H1 (cell line): ENCODE results near the gene EGFL6. TPM values are rescaled to one million over a fixed set of nuclear protein-coding genes. Genes with fewer than 3 reads are reported as not detected.

Source experiments
- CTCF ChIA-PET: fragments of 300-600 bp; sonication (Branson Sonifier 250); formaldehyde crosslinking; loops from one replicate; lab custom pipeline; 2021; ENCODE audit not compliant: partially characterized antibody; lab: Charles Lee
- POLR2A ChIA-PET: fragments of 300-600 bp; sonication (Branson Sonifier 250); formaldehyde crosslinking; loops from one replicate; lab custom pipeline; 2021; ENCODE audit warnings: inconsistent platforms; ENCODE audit not compliant: partially characterized antibody; lab: Charles Lee
- DNase-seq, 2 experiments: peaks; one replicate each; pipeline versions ENCODE4 v3.0.0 to v3.0.0-alpha.2; 2010 to 2022; ENCODE audit warnings: low spot score in 2 of 2, low read depth in 1 of 2, mixed read lengths in 1 of 2
- FAIRE-seq: peaks from 2 replicates; lab custom pipeline; 2011; peaks lifted over from hg19 to GRCh38; lab: Jason Lieb, UNC
- H2AFZ ChIP-seq: 2 replicates; pipeline ENCODE4 v1.8.1; 2012; ENCODE audit warnings: low read length, inconsistent platforms
- H2AK5ac ChIP-seq: 2 replicates; pipeline ENCODE4 v1.6.1; 2013; ENCODE audit warnings: low read depth, low read length
- H2BK120ac ChIP-seq: replicated peaks from 2 replicates; pipeline ENCODE3; 2013; ENCODE audit warnings: low read depth, low read length, inconsistent platforms
- H2BK12ac ChIP-seq: 2 replicates; pipeline ENCODE4 v1.6.1; 2013; ENCODE audit warnings: low read depth, low read length
- H2BK15ac ChIP-seq: 2 replicates; pipeline ENCODE4 v1.6.1; 2013; ENCODE audit warnings: low read length
- H2BK20ac ChIP-seq: 2 replicates; pipeline ENCODE4 v1.6.1; 2013; ENCODE audit warnings: low read length
- H2BK5ac ChIP-seq: 2 replicates; pipeline ENCODE4 v1.6.1; 2013; ENCODE audit warnings: low read depth, low read length
- H3K14ac ChIP-seq: 2 replicates; pipeline ENCODE4 v1.6.1; 2013; ENCODE audit warnings: inconsistent platforms; ENCODE audit not compliant: insufficient read length
- H3K18ac ChIP-seq: 2 replicates; pipeline ENCODE4 v1.6.1; 2013; ENCODE audit warnings: low read length; ENCODE audit errors: extremely low read depth
- H3K23ac ChIP-seq: 2 replicates; pipeline ENCODE4 v1.6.1; 2013; ENCODE audit warnings: inconsistent platforms; ENCODE audit not compliant: insufficient read length
- H3K23me2 ChIP-seq: 2 replicates; pipeline ENCODE4 v1.6.1; 2013; ENCODE audit warnings: low read depth, low read length
- H3K27ac ChIP-seq: 2 replicates; pipeline ENCODE4 v1.6.1; 2011; ENCODE audit warnings: low read depth, low read length, inconsistent platforms
- H3K27me3 ChIP-seq, 4 experiments: replicated peaks in 1 of 4; 1 replicate in 1 of 4; 2 replicates in 3 of 4; pipeline versions ENCODE4 v1.6.1 to v1.8.1; 2011 to 2013; ENCODE audit warnings: low read length in 3 of 4, mild to moderate bottlenecking in 3 of 4, inconsistent platforms in 2 of 4, mixed read lengths in 2 of 4, moderate library complexity in 1 of 4; ENCODE audit not compliant: control insufficient read depth in 3 of 4, insufficient read depth in 3 of 4; ENCODE audit errors: extremely low read depth in 1 of 4
- H3K36me3 ChIP-seq, 4 experiments: 2 replicates each; pipeline versions ENCODE4 v1.6.1 to v1.8.1; 2011 to 2013; ENCODE audit warnings: mild to moderate bottlenecking in 4 of 4, low read length in 3 of 4, moderate library complexity in 2 of 4, control low read depth in 1 of 4, inconsistent platforms in 1 of 4; ENCODE audit not compliant: insufficient read depth in 4 of 4, control insufficient read depth in 2 of 4
- H3K4ac ChIP-seq: replicated peaks from 2 replicates; pipeline ENCODE3; 2013; ENCODE audit warnings: low read length, low read depth, mixed read lengths, inconsistent platforms; ENCODE audit not compliant: insufficient read length
- H3K4me1 ChIP-seq, 4 experiments: replicated peaks in 1 of 4; 1 replicate in 1 of 4; 2 replicates in 3 of 4; pipeline versions ENCODE4 v1.6.1 to v1.8.1; 2011 to 2013; ENCODE audit warnings: low read length in 3 of 4, inconsistent platforms in 2 of 4, mixed read lengths in 1 of 4; ENCODE audit not compliant: insufficient read depth in 4 of 4, control insufficient read depth in 3 of 4
- H3K4me2 ChIP-seq, 2 experiments: 2 replicates each; pipeline versions ENCODE4 v1.6.1 to v1.8.1; 2011 to 2013; ENCODE audit warnings: low read depth in 2 of 2, low read length in 2 of 2, control low read depth in 1 of 2, inconsistent platforms in 1 of 2, mild to moderate bottlenecking in 1 of 2; ENCODE audit not compliant: insufficient read depth in 1 of 2
- H3K4me3 ChIP-seq, 4 experiments: fragments of 200-600, 300-600 bp in 1 of 4; sonication (generic), shearing (Covaris generic), sonication (Bioruptor Twin) in 1 of 4; 2 replicates each; pipeline versions ENCODE4 v1.5.1 to v1.8.1; 2011 to 2016; ENCODE audit warnings: low read length in 4 of 4, low read depth in 3 of 4, control low read depth in 2 of 4, inconsistent platforms in 2 of 4, mild to moderate bottlenecking in 2 of 4, mixed read lengths in 1 of 4, moderate library complexity in 1 of 4; ENCODE audit not compliant: insufficient read depth in 2 of 4; ENCODE audit errors: extremely low read depth in 1 of 4
- H3K56ac ChIP-seq: replicated peaks from 2 replicates; pipeline ENCODE3; 2013; ENCODE audit warnings: low read depth, mild to moderate bottlenecking, mixed read lengths, low read length, inconsistent platforms; ENCODE audit not compliant: insufficient read length
- H3K79me1 ChIP-seq: 2 replicates; pipeline ENCODE4 v1.6.1; 2013; ENCODE audit warnings: low read depth, low read length, control low read depth
- H3K79me2 ChIP-seq, 2 experiments: 2 replicates each; pipeline versions ENCODE4 v1.6.1 to v1.8.1; 2012 to 2013; ENCODE audit warnings: low read length in 2 of 2, mild to moderate bottlenecking in 2 of 2, inconsistent platforms in 1 of 2; ENCODE audit not compliant: insufficient read depth in 2 of 2, control insufficient read depth in 1 of 2
- H3K9ac ChIP-seq, 4 experiments: replicated peaks in 1 of 4; 1 replicate in 1 of 4; 2 replicates in 3 of 4; pipeline versions ENCODE4 v1.6.1 to v1.8.1; 2011 to 2013; ENCODE audit warnings: low read depth in 3 of 4, low read length in 3 of 4, control low read depth in 2 of 4, mild to moderate bottlenecking in 2 of 4, moderate library complexity in 2 of 4, inconsistent platforms in 1 of 4; ENCODE audit errors: extremely low read depth in 1 of 4
- H3K9me3 ChIP-seq, 2 experiments: 2 replicates each; pipeline versions ENCODE4 v1.6.1 to v1.8.1; 2012 to 2013; ENCODE audit warnings: mild to moderate bottlenecking in 2 of 2, moderate library complexity in 2 of 2, control low read depth in 1 of 2, inconsistent platforms in 1 of 2, low read depth in 1 of 2, low read length in 1 of 2, mixed read lengths in 1 of 2; ENCODE audit not compliant: insufficient read depth in 2 of 2
- H4K20me1 ChIP-seq, 2 experiments: replicated peaks in 1 of 2; 2 replicates each; pipeline versions ENCODE3 to v1.8.1; 2011 to 2013; ENCODE audit warnings: inconsistent platforms in 2 of 2, low read length in 2 of 2, mild to moderate bottlenecking in 1 of 2; ENCODE audit not compliant: insufficient read depth in 2 of 2, control insufficient read depth in 1 of 2
- H4K5ac ChIP-seq: 2 replicates; pipeline ENCODE4 v1.6.1; 2013; ENCODE audit warnings: low read length, low read depth, mixed read lengths, inconsistent platforms; ENCODE audit not compliant: insufficient read length
- H4K8ac ChIP-seq: 2 replicates; pipeline ENCODE4 v1.8.0; 2013; ENCODE audit warnings: mild to moderate bottlenecking, moderate library complexity, low read length, inconsistent platforms; ENCODE audit not compliant: insufficient read depth; ENCODE audit errors: extremely low read depth
- H4K91ac ChIP-seq: replicated peaks from 2 replicates; pipeline ENCODE3; 2013; ENCODE audit warnings: low read length, mixed read lengths, inconsistent platforms; ENCODE audit not compliant: insufficient read length
- CREB1 ChIP-seq: IDR thresholded peaks from 2 replicates; pipeline ENCODE4 v1.6.1; 2012; ENCODE audit warnings: inconsistent platforms
- RBBP5 ChIP-seq: IDR thresholded peaks from 2 replicates; pipeline ENCODE4 v1.7.1; 2012; ENCODE audit warnings: low read depth, mild to moderate bottlenecking, inconsistent platforms, low read length, moderate library complexity, borderline replicate concordance
- SIX5 ChIP-seq: IDR thresholded peaks from 2 replicates; pipeline ENCODE4 v1.6.1; 2011; ENCODE audit warnings: mild to moderate bottlenecking, low read depth, low read length
- TAF1 ChIP-seq: IDR thresholded peaks from 2 replicates; pipeline ENCODE4 v1.6.1; 2011; ENCODE audit warnings: mild to moderate bottlenecking, low read depth, low read length
- ZNF274 ChIP-seq: IDR thresholded peaks from 2 replicates; pipeline ENCODE4 v1.7.0; 2012; ENCODE audit warnings: low read length, borderline replicate concordance; ENCODE audit errors: extremely low read depth
- WGBS, 2 experiments: shearing (Covaris generic) in 1 of 2; methylation state at CpG; one replicate each; pipeline versions ENCODE4 v1.1.6 to v1.1.7; 2013 to 2015; ENCODE audit warnings: low lambda C conversion rate in 2 of 2, mixed read lengths in 2 of 2, inconsistent platforms in 1 of 2, low coverage in 1 of 2, missing lambda C conversion rate in 1 of 2; ENCODE audit not compliant: insufficient replicate concordance in 2 of 2, insufficient coverage in 1 of 2, insufficient read length in 1 of 2; ENCODE audit errors: extremely low coverage in 1 of 2, missing lambda C conversion rate in 1 of 2; 5-methylcytosine and 5-hydroxymethylcytosine counted together
- polyA plus RNA-seq, 7 experiments: library from polyadenylated mRNA; depleted of rRNA in 3 of 7; stranded (reverse) in 5 of 7; unstranded in 2 of 7; fragments of >200 nt in 5 of 7; fragments of 200-250 nt in 2 of 7; gene quantifications; 1 replicate in 5 of 7; 2 replicates in 1 of 7; 4 replicates in 1 of 7; pipeline versions ENCODE4 v1.2.1 to v1.2.3, GENCODE V29; 2011 to 2013; ENCODE audit warnings: missing spikeins in 2 of 7, mixed read lengths in 2 of 7
- total RNA-seq: library from RNA; stranded (reverse); fragmentation: NEBNext Ultra II Directional; extraction: Animal tissue kit (Norgen Biotek cat#: 25700); gene quantifications from 2 replicates; pipeline ENCODE4 v1.2.1, GENCODE V29; 2021
- TF ChIP-seq, protein P1 (sequence below), 3 experiments: IDR thresholded peaks; 1 replicate in 2 of 3; 2 replicates in 1 of 3; pipeline versions ENCODE4 v1.5.1 to v1.6.1; 2011; ENCODE audit warnings: low read length in 3 of 3, mild to moderate bottlenecking in 3 of 3, inconsistent platforms in 2 of 3, low read depth in 1 of 3, moderate library complexity in 1 of 3; ENCODE audit not compliant: insufficient read depth in 1 of 3; ENCODE audit errors: control extremely low read depth in 1 of 3

The EGFL6 gene
- total and polyA plus RNA-seq, 2 of the 8 experiments (the other 6 are each of a cell fraction or from before 2014, with no cell fraction given): 0.93 to 1.1 TPM

DNA sequence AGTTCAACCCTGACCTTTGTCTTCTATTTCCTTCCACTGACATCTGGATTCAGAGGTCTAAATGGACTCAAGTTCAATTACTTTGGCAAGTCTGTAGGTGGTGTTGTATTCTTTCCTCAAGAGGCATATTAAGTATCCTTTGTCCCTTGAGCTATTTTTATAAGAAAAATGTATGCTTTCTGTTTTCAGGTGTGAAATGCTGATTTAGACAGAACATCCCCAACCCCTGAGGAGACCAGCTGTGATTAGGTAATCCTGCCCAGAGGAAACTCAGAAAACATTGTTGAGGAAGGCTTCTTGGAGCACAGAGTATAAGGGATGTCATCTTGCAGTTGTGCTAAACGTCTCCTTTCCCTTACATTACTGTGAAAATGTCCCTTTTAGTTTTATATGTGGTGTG lies 46.6 kb upstream of the EGFL6 start:
- Histone ChIP-seq H3K27ac (no peak overlapping the region), H3K23ac (no peak overlapping the region), H4K5ac (no peak overlapping the region), H2BK12ac (no peak overlapping the region), H3K27me3 (no peaks in the 10 kb centered on the region), H2AK5ac (no peak overlapping the region), H3K9ac (no peak overlapping the region), H2BK5ac (no peak overlapping the region), H3K79me1 (no peaks in the 10 kb centered on the region), H2BK15ac (no peak overlapping the region), H3K4me2 (no peak overlapping the region), H3K23me2 (no peaks in the 10 kb centered on the region), H3K18ac (no peak overlapping the region), H3K36me3 (no peaks in the 10 kb centered on the region), H3K9me3 (no peaks in the 10 kb centered on the region), H2AFZ (no peak overlapping the region), H3K4me3 (no peak overlapping the region), H3K4me1 (no peaks in the 10 kb centered on the region), H3K14ac (no peak overlapping the region), H4K20me1 (no peaks in the 10 kb centered on the region), H2BK20ac (no peak overlapping the region), H3K4ac (no peak overlapping the region), H4K91ac (no peak overlapping the region), H3K56ac (no peak overlapping the region), H3K79me2 (no peaks in the 10 kb centered on the region), H4K8ac (no peak overlapping the region), H2BK120ac (no peak overlapping the region)
- CTCF ChIA-PET: interaction anchor here (0.6 to 1.8 kb wide), 4 partner anchors 29 to 124 kb away, joined by 3 to 6 read pairs (median 3); no protein-coding TSS in a partner anchor
- DNase-seq: no peak
- WGBS, 2 experiments: 88% methylated on average over 1 of the region's 1 CpG; no CpG with 5 or more reads in 1 of the 2 experiments
- TF ChIP-seq, protein P1, sequence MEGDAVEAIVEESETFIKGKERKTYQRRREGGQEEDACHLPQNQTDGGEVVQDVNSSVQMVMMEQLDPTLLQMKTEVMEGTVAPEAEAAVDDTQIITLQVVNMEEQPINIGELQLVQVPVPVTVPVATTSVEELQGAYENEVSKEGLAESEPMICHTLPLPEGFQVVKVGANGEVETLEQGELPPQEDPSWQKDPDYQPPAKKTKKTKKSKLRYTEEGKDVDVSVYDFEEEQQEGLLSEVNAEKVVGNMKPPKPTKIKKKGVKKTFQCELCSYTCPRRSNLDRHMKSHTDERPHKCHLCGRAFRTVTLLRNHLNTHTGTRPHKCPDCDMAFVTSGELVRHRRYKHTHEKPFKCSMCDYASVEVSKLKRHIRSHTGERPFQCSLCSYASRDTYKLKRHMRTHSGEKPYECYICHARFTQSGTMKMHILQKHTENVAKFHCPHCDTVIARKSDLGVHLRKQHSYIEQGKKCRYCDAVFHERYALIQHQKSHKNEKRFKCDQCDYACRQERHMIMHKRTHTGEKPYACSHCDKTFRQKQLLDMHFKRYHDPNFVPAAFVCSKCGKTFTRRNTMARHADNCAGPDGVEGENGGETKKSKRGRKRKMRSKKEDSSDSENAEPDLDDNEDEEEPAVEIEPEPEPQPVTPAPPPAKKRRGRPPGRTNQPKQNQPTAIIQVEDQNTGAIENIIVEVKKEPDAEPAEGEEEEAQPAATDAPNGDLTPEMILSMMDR (IDR thresholded peaks at IDR 0.05; ENCODE audit: control extremely low read depth in 1 of 3, insufficient read depth in 1 of 3, low read depth in 1 of 3, low read length in 3 of 3): no peak
- no peak for TF ChIP-seq TAF1
- TF ChIP-seq CREB1: no peak
- TF ChIP-seq RBBP5: no peak
- TF ChIP-seq ZNF274: no peak
- no peak for TF ChIP-seq SIX5
- POLR2A ChIA-PET: no interaction called here
- no peak for FAIRE-seq
